Keratinocyte (primary cell): ENCODE measurements around the gene STARD10. TPM values are rescaled to one million over a fixed set of nuclear protein-coding genes. Genes with fewer than 3 reads are reported as not detected.
A peak's percentile ranks its signal among the peaks of the same experiment; 100 is the strongest.

Source experiments
- DNase-seq: peaks from one replicate; pipeline ENCODE4 v3.0.0-alpha.2; 2011; ENCODE audit warnings: low read depth, missing footprints, low spot score
- FAIRE-seq: peaks from 2 replicates; lab custom pipeline; 2011; peaks lifted over from hg19 to GRCh38; lab: Jason Lieb, UNC
- H2AFZ ChIP-seq: 2 replicates; pipeline ENCODE4 v1.6.0; 2012; ENCODE audit warnings: low read length, control low read depth, inconsistent platforms; ENCODE audit not compliant: control insufficient read depth
- H3K27ac ChIP-seq: 2 replicates; pipeline ENCODE4 v1.5.1; 2011; ENCODE audit warnings: low read length; ENCODE audit not compliant: control insufficient read depth, insufficient read depth
- H3K27me3 ChIP-seq: 3 replicates; pipeline ENCODE4 v1.6.0; 2011; ENCODE audit warnings: low read length; ENCODE audit not compliant: control insufficient read depth, insufficient read depth; ENCODE audit errors: extremely low read depth
- H3K36me3 ChIP-seq, 2 experiments: 2 replicates in 1 of 2; 3 replicates in 1 of 2; pipeline ENCODE4 v1.5.1; 2011; ENCODE audit warnings: low read length in 2 of 2, mild to moderate bottlenecking in 1 of 2; ENCODE audit not compliant: control insufficient read depth in 2 of 2, insufficient read depth in 2 of 2; ENCODE audit errors: extremely low read depth in 1 of 2
- H3K4me1 ChIP-seq: 3 replicates; pipeline ENCODE4 v1.5.1; 2011; ENCODE audit warnings: low read length; ENCODE audit not compliant: control insufficient read depth, insufficient read depth; ENCODE audit errors: extremely low read depth
- H3K4me2 ChIP-seq: 3 replicates; pipeline ENCODE4 v1.6.0; 2011; ENCODE audit warnings: low read depth, low read length; ENCODE audit not compliant: control insufficient read depth, insufficient read depth; ENCODE audit errors: extremely low read depth
- H3K4me3 ChIP-seq, 3 experiments: fragments of 200-600 bp in 1 of 3; sonication (generic) in 1 of 3; 2 replicates in 2 of 3; 3 replicates in 1 of 3; pipeline ENCODE4 v1.5.1; 2011 to 2016; ENCODE audit warnings: low read length in 3 of 3, mild to moderate bottlenecking in 3 of 3, control low read depth in 2 of 3, inconsistent platforms in 1 of 3, low read depth in 1 of 3, mixed read lengths in 1 of 3, mixed run types in 1 of 3, moderate library complexity in 1 of 3; ENCODE audit not compliant: control insufficient read depth in 2 of 3, insufficient read depth in 2 of 3; ENCODE audit errors: extremely low read depth in 1 of 3
- H3K79me2 ChIP-seq: 2 replicates; pipeline ENCODE4 v1.6.0; 2012; ENCODE audit warnings: low read length; ENCODE audit not compliant: control insufficient read depth, insufficient read depth
- H3K9ac ChIP-seq: 3 replicates; pipeline ENCODE4 v1.6.0; 2011; ENCODE audit warnings: low read length; ENCODE audit not compliant: control insufficient read depth, insufficient read depth; ENCODE audit errors: extremely low read depth
- H3K9me1 ChIP-seq: 3 replicates; pipeline ENCODE4 v1.6.0; 2011; ENCODE audit warnings: low read length; ENCODE audit not compliant: control insufficient read depth, insufficient read depth; ENCODE audit errors: extremely low read depth
- H3K9me3 ChIP-seq: 2 replicates; pipeline ENCODE4 v1.5.1; 2012; ENCODE audit warnings: low read depth, low read length; ENCODE audit not compliant: control insufficient read depth
- H4K20me1 ChIP-seq: 3 replicates; pipeline ENCODE4 v1.6.0; 2011; ENCODE audit warnings: low read length; ENCODE audit not compliant: control insufficient read depth, insufficient read depth; ENCODE audit errors: extremely low read depth
- EZH2 ChIP-seq: IDR thresholded peaks from one replicate; pipeline ENCODE4 v1.6.1; 2012; ENCODE audit warnings: inconsistent platforms, mild to moderate bottlenecking, low read length, moderate library complexity
- dilution Hi-C: fragments of 300-500 bp; cut with MboI; formaldehyde crosslinking; loops from one replicate; pipeline ENCODE4 v1.7.0; 2020; ENCODE audit warnings: low sequenced_read_pairs; ENCODE audit not compliant: extremely low pct_ligation_motif_present
- polyA plus RNA-seq, 5 experiments: library from polyadenylated mRNA; depleted of rRNA in 3 of 5; stranded (reverse) in 3 of 5; stranded (forward) in 1 of 5; unstranded in 1 of 5; fragments of >200 nt; gene quantifications; 1 replicate in 1 of 5; 2 replicates in 3 of 5; 3 replicates in 1 of 5; pipeline versions ENCODE4 v1.2.1 to v1.2.3, GENCODE V29; 2011 to 2012; ENCODE audit warnings: missing spikeins in 2 of 5, low read depth in 1 of 5, low replicate concordance in 1 of 5
- TF ChIP-seq, protein P1 (sequence below), 3 experiments: IDR thresholded peaks in 1 of 3; conservative IDR thresholded peaks in 1 of 3; optimal IDR thresholded peaks in 1 of 3; 2 replicates in 2 of 3; 3 replicates in 1 of 3; pipeline versions ENCODE3 to v1.5.1; 2011; ENCODE audit warnings: low read length in 3 of 3, mild to moderate bottlenecking in 3 of 3, moderate library complexity in 2 of 3, control low read depth in 1 of 3, inconsistent platforms in 1 of 3; ENCODE audit not compliant: insufficient read depth in 2 of 3; ENCODE audit errors: extremely low read depth in 1 of 3

The STARD10 gene
- polyA plus RNA-seq, 1 donor (not counting 4 experiments of a cell fraction or from before 2014, with no cell fraction given), result 67.0 TPM

- no peaks in the 10 kb centered on the region for H3K27me3 ChIP-seq
- peaks cover 2 to 6% of the 10 kb centered on the region in 2 experiments for H3K36me3 ChIP-seq
- DNase-seq (no peak), FAIRE-seq (no peak)
- dilution Hi-C loops, result no loop called here
- no peaks in the 10 kb centered on the region for H3K79me2 ChIP-seq
- peak overlapping the region; percentile 47 for H3K9ac ChIP-seq
- H4K20me1 ChIP-seq, result no peaks in the 10 kb centered on the region
- no peaks in the 10 kb centered on the region for H3K9me3 ChIP-seq
- peaks cover 20% of the 10 kb centered on the region for H3K4me1 ChIP-seq
- peak overlapping the region; percentile 84 for H3K4me2 ChIP-seq
- peak overlapping the region in 2 of 3 experiments; percentile 24 to 51 for H3K4me3 ChIP-seq
- H3K9me1 ChIP-seq, result no peaks in the 10 kb centered on the region
- no peak for TF ChIP-seq EZH2
- TF ChIP-seq, protein P1, sequence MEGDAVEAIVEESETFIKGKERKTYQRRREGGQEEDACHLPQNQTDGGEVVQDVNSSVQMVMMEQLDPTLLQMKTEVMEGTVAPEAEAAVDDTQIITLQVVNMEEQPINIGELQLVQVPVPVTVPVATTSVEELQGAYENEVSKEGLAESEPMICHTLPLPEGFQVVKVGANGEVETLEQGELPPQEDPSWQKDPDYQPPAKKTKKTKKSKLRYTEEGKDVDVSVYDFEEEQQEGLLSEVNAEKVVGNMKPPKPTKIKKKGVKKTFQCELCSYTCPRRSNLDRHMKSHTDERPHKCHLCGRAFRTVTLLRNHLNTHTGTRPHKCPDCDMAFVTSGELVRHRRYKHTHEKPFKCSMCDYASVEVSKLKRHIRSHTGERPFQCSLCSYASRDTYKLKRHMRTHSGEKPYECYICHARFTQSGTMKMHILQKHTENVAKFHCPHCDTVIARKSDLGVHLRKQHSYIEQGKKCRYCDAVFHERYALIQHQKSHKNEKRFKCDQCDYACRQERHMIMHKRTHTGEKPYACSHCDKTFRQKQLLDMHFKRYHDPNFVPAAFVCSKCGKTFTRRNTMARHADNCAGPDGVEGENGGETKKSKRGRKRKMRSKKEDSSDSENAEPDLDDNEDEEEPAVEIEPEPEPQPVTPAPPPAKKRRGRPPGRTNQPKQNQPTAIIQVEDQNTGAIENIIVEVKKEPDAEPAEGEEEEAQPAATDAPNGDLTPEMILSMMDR (optimal IDR thresholded peaks at IDR 0.05 in 1 of 3, IDR thresholded peaks at IDR 0.05 in 1 of 3, conservative IDR thresholded peaks at IDR 0.05 in 1 of 3; ENCODE audit: extremely low read depth in 1 of 3, insufficient read depth in 2 of 3, low read length in 3 of 3), result no peak
- H3K27ac ChIP-seq, result peak overlapping the region; percentile 20
- H2AFZ ChIP-seq, result peak overlapping the region; percentile 62
Observed at GRCh38 chr11:72821920-72822799, 28.3 kb upstream of the STARD10 start.

GRCh38 chr11:72821221-72821919 is 27.5 kb upstream of the STARD10 start:
- Histone ChIP-seq H3K4me2 (peak overlapping the region; percentile 84), H3K9me3 (no peaks in the 10 kb centered on the region), H3K4me3 (peak overlapping the region in 2 of 3 experiments; percentile 24 to 51), H3K9me1 (no peaks in the 10 kb centered on the region), H3K27ac (peak overlapping the region; percentile 68), H3K79me2 (no peaks in the 10 kb centered on the region), H3K27me3 (no peaks in the 10 kb centered on the region), H4K20me1 (no peaks in the 10 kb centered on the region), H2AFZ (peak overlapping the region; percentile 64), H3K36me3 (peaks cover 2 to 4% of the 10 kb centered on the region in 2 experiments), H3K9ac (peak overlapping the region; percentile 64), H3K4me1 (peaks cover 20% of the 10 kb centered on the region)
- dilution Hi-C loops, result no loop called here
- DNase-seq (no peak), FAIRE-seq (no peak)
- TF ChIP-seq, protein P1 (optimal IDR thresholded peaks at IDR 0.05 in 1 of 3, IDR thresholded peaks at IDR 0.05 in 1 of 3, conservative IDR thresholded peaks at IDR 0.05 in 1 of 3; ENCODE audit: extremely low read depth in 1 of 3, insufficient read depth in 2 of 3, low read length in 3 of 3), result no peak
- no peak for TF ChIP-seq EZH2
